K562 (cell line): ENCODE data around the gene POLR1H. TPM values are rescaled to one million over a fixed set of nuclear protein-coding genes. Genes with fewer than 3 reads are reported as not detected.

Experiments
- FOXK1 ChIP-seq: sonication (generic); formaldehyde crosslinking; IDR thresholded peaks from 2 replicates; pipeline ENCODE4 v1.8.0; 2022; ENCODE audit warnings: missing genetic modification reagents, mild to moderate bottlenecking, borderline replicate concordance
- HDAC3 ChIP-seq: fragments of 450-650 bp; IDR thresholded peaks from 2 replicates; pipeline ENCODE4 v1.6.1; 2018; ENCODE audit warnings: borderline replicate concordance, mild to moderate bottlenecking, moderate library complexity; ENCODE audit not compliant: partially characterized antibody
- KAT8 ChIP-seq: fragments of 450-650 bp; IDR thresholded peaks from 2 replicates; pipeline ENCODE4 v1.6.1; 2016; ENCODE audit warnings: low read depth, mild to moderate bottlenecking
- MAFG ChIP-seq: fragments of 450-650 bp; conservative IDR thresholded peaks from 2 replicates; pipeline ENCODE4 v1.6.1; 2016; ENCODE audit warnings: missing genetic modification characterization, missing compliant biosample characterization
- MCM5 ChIP-seq: fragments of 450-650 bp; IDR thresholded peaks from 2 replicates; pipeline ENCODE4 v1.6.1; 2016; ENCODE audit warnings: low read depth
- MGA ChIP-seq: fragments of 450-650 bp; IDR thresholded peaks from 2 replicates; pipeline ENCODE4 v1.6.1; 2016; ENCODE audit warnings: mild to moderate bottlenecking, moderate library complexity
- MTA3 ChIP-seq: fragments of 450-650 bp; formaldehyde crosslinking; IDR thresholded peaks from 2 replicates; pipeline ENCODE4 v1.6.1; 2017; ENCODE audit warnings: mild to moderate bottlenecking, borderline replicate concordance
- PCBP2 ChIP-seq: fragments of 200-400 bp; formaldehyde crosslinking; IDR thresholded peaks from 2 replicates; pipeline ENCODE4 v1.6.1; 2018; ENCODE audit warnings: low read length, low read depth, mild to moderate bottlenecking, moderate library complexity; ENCODE audit not compliant: poor library complexity, severe bottlenecking
- USF2 ChIP-seq: sonication (generic); formaldehyde crosslinking; IDR thresholded peaks from 2 replicates; pipeline ENCODE4 v1.5.0; 2020; ENCODE audit warnings: missing genetic modification reagents
- ZNF311 ChIP-seq: fragments of 250-450 bp; sonication (Bioruptor Pico); IDR thresholded peaks from 2 replicates; pipeline ENCODE4 v1.4.0; 2020; ENCODE audit warnings: mild to moderate bottlenecking, moderate library complexity
- ZNF408 ChIP-seq: fragments of 250-450 bp; sonication (Bioruptor Pico); IDR thresholded peaks from 2 replicates; pipeline ENCODE4 v1.4.0; 2020; ENCODE audit warnings: low read depth, mild to moderate bottlenecking, moderate library complexity
- ZNF592 ChIP-seq: fragments of 450-650 bp; IDR thresholded peaks from 2 replicates; pipeline ENCODE4 v1.6.1; 2017; ENCODE audit warnings: antibody characterized with exemption, mild to moderate bottlenecking
- polyA plus RNA-seq, 8 experiments: library from polyadenylated mRNA; depleted of rRNA in 4 of 8; stranded (reverse) in 5 of 8; unstranded in 3 of 8; fragments of >200 nt; fragmentation: Nextera tagmentation in 2 of 8; fragmentation: Illumina TruSeq in 1 of 8; extraction: Ambion mirVana in 2 of 8; extraction: Trizol in 1 of 8; gene quantifications; 2 replicates each; pipeline versions ENCODE4 v1.2.1 to v1.2.3, GENCODE V29; 2011 to 2014; ENCODE audit warnings: inconsistent platforms in 1 of 8, missing spikeins in 1 of 8
- total RNA-seq, 7 experiments: library from RNA; depleted of rRNA in 6 of 7; stranded (reverse); fragments of >200 nt in 6 of 7; fragmentation: Illumina TruSeq in 2 of 7; extraction: Trizol in 2 of 7; gene quantifications; 2 replicates each; pipeline versions ENCODE4 v1.2.1 to v1.2.3, GENCODE V29; 2011 to 2021; ENCODE audit warnings: low replicate concordance in 1 of 7

Gene POLR1H
- total and polyA plus RNA-seq, 9 of the 15 experiments (the other 6 are each of a cell fraction or from before 2014, with no cell fraction given): 92.2 to 333 (median 143) TPM

- TF ChIP-seq MGA (no peak), MCM5 (no peak), PCBP2 (no peak), KAT8 (no peak), MTA3 (no peak), MAFG (tag) (peak; percentile 23; the same call in 1 of the 2 replicates), ZNF592 (no peak), FOXK1 (CRISPR knock-in tag) (no peak), ZNF408 (CRISPR knock-in tag) (no peak), USF2 (CRISPR knock-in tag) (no peak), ZNF311 (no peak), HDAC3 (no peak)
These were observed 10.8 kb downstream of the POLR1H start (continued) for GRCh38 chr6:30071858-30072257.
